ENCODE results near the gene SLC35G6.

DNA sequence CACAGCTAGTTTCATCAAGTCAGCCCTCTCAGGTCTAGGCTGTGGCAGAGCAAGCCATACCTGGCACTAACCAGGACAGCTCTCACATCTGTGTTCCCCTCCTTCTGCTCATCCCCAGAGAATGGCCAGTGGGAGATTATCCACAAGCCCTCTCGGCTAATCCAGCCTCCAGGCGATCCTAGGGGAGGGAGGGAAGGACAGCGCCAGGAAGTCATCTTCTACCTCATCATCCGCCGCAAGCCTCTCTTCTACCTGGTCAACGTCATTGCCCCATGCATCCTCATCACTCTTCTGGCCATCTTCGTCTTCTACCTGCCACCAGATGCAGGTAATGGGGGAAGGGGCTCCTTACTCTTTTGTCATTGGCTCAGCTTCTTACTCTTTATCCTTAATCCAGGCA lies 32.8 kb upstream of the SLC35G6 start:
- no peak for TF ChIP-seq POLR2A (IDR thresholded peaks at IDR 0.05; ENCODE audit: low read depth, low read length)
- TF ChIP-seq TAF1 (IDR thresholded peaks at IDR 0.05; ENCODE audit: borderline replicate concordance, low read depth, low read length): no peak
- no peak for TF ChIP-seq POLR2AphosphoS5 (IDR thresholded peaks at IDR 0.05; ENCODE audit: low read depth, low read length)
